Measurements from ENCODE around the gene PNPLA7.

- TF ChIP-seq CTCF (IDR thresholded peaks at IDR 0.05 in 8 of 11, conservative IDR thresholded peaks at IDR 0.05 in 3 of 11): no peak
- no peak for TF ChIP-seq POLR2A (IDR thresholded peaks at IDR 0.05)
- TF ChIP-seq POLR2AphosphoS5 (IDR thresholded peaks at IDR 0.05): no peak
These were observed 88.9 kb downstream of the PNPLA7 start for GRCh38 chr9:137461316-137461662.

Data from spleen (tissue), 7 donors.